ENCODE results near the gene TPM1. TPM values are rescaled to one million over a fixed set of nuclear protein-coding genes. Genes with fewer than 3 reads are reported as not detected.

The TPM1 gene
- total RNA-seq, 1 experiment from 2014 or later = 748 TPM

- Histone ChIP-seq H3K14ac (ENCODE audit: insufficient read depth, low read length) (no peak overlapping the region), H2AFZ (ENCODE audit: low read length) (no peak overlapping the region), H3K79me1 (ENCODE audit: insufficient read depth, low read depth, low read length, poor library complexity, severe bottlenecking) (no peaks in the 10 kb centered on the region), H2BK120ac (ENCODE audit: low read depth, low read length, poor library complexity, severe bottlenecking) (no peak overlapping the region), H3K23ac (ENCODE audit: insufficient read length, low read depth, low read length) (no peak overlapping the region), H4K91ac (ENCODE audit: insufficient read length, low read depth, low read length) (no peak overlapping the region), H3K56ac (ENCODE audit: insufficient read length, low read depth, low read length) (no peak overlapping the region), H4K8ac (replicated peaks; ENCODE audit: insufficient read length, low read depth, low read length) (no peak overlapping the region), H3K18ac (ENCODE audit: insufficient read length, low read depth, low read length) (no peak overlapping the region), H3T11ph (ENCODE audit: low read length) (no peak overlapping the region), H3K27ac (ENCODE audit: insufficient read length, low read depth, low read length) (no peak overlapping the region), H3K9me3 (ENCODE audit: control insufficient read depth, low read depth, low read length) (no peaks in the 10 kb centered on the region), H2BK5ac (ENCODE audit: insufficient read length, low read length) (no peak overlapping the region), H2BK15ac (ENCODE audit: low read depth, low read length) (no peak overlapping the region), H4K5ac (ENCODE audit: insufficient read length, low read depth, low read length) (no peak overlapping the region), H2BK20ac (ENCODE audit: low read depth, low read length, poor library complexity, severe bottlenecking) (no peak overlapping the region), H3K23me2 (ENCODE audit: insufficient read length, low read depth, low read length, poor library complexity, severe bottlenecking) (no peaks in the 10 kb centered on the region), H3K27me3 (ENCODE audit: insufficient read depth, low read length) (no peaks in the 10 kb centered on the region), H3K4me2 (ENCODE audit: insufficient read depth, insufficient read length, low read length) (no peak overlapping the region), H3K4ac (ENCODE audit: low read depth, low read length) (no peak overlapping the region), H3K9ac (ENCODE audit: extremely low read depth, insufficient read length, low read length) (no peak overlapping the region), H4K20me1 (ENCODE audit: control insufficient read depth, insufficient read depth, insufficient read length) (no peaks in the 10 kb centered on the region), H3K4me1 (ENCODE audit: insufficient read depth, low read length) (no peaks in the 10 kb centered on the region), H2BK12ac (ENCODE audit: insufficient read length, low read depth, low read length) (no peak overlapping the region), H2AK5ac (ENCODE audit: insufficient read length, low read length) (no peak overlapping the region), H3K79me2 (ENCODE audit: insufficient read depth, low read length) (no peaks in the 10 kb centered on the region)
- DNase-seq = no peak
- Mint-ChIP-seq H3K4me1 (peaks cover 26% of the 10 kb centered on the region in 2 experiments), H3K27ac (no peak overlapping the region), H3K4me3 (no peak overlapping the region), H3K27me3 (ENCODE audit: low read depth) (no peaks in the 10 kb centered on the region; the same call in 1 of the 2 replicates), H3K36me3 (ENCODE audit: insufficient read depth in 1 of 3, low read depth in 3 of 3) (no peaks in the 10 kb centered on the region), H3K9me3 (no peaks in the 10 kb centered on the region)
- no CpG with 5 or more reads among the region's 3 CpGs for WGBS (ENCODE audit: extremely low coverage, insufficient read length, low lambda C conversion rate)
- TF ChIP-seq, protein P1, sequence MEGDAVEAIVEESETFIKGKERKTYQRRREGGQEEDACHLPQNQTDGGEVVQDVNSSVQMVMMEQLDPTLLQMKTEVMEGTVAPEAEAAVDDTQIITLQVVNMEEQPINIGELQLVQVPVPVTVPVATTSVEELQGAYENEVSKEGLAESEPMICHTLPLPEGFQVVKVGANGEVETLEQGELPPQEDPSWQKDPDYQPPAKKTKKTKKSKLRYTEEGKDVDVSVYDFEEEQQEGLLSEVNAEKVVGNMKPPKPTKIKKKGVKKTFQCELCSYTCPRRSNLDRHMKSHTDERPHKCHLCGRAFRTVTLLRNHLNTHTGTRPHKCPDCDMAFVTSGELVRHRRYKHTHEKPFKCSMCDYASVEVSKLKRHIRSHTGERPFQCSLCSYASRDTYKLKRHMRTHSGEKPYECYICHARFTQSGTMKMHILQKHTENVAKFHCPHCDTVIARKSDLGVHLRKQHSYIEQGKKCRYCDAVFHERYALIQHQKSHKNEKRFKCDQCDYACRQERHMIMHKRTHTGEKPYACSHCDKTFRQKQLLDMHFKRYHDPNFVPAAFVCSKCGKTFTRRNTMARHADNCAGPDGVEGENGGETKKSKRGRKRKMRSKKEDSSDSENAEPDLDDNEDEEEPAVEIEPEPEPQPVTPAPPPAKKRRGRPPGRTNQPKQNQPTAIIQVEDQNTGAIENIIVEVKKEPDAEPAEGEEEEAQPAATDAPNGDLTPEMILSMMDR (conservative IDR thresholded peaks at IDR 0.05) = no peak
Measured at GRCh38 chr15:62997441-62997840, 45.1 kb upstream of the TPM1 start.

Measured in H9 (cell line).